Measurements from ENCODE around the gene ATP2C2. TPM values are rescaled to one million over a fixed set of nuclear protein-coding genes. Genes with fewer than 3 reads are reported as not detected.
A peak's percentile ranks its signal among the peaks of the same experiment; 100 is the strongest.

Gene ATP2C2
- total RNA-seq, 2 donors from 2014 or later: 2.0 to 2.6 TPM

DNA sequence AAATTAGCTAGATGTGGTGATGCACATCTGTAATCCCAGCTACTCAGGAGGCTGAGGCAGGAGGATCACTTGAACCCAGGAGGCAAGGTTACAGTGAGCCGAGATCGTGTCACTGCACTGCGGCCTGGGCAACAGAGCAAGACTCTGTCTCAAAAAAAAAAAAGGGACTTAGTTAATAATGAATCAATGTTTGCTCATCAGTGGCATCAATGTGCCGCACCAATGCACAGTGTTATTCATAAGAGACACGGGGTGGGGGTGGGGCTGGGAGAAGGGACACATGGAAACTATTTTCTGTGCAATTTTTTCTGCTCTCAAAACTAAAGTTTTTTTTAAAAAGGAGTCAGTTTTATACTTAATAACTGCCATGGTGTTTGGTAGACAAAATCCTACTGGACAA, 6.8 kb upstream of the ATP2C2 start:
- Mint-ChIP-seq H3K4me1 (peaks cover 15% of the 10 kb centered on the region), H3K4me3 (no peak overlapping the region), H3K36me3 (ENCODE audit: low read depth) (no peaks in the 10 kb centered on the region), H3K9me3 (no peaks in the 10 kb centered on the region), H3K27ac (no peak overlapping the region), H3K27me3 (ENCODE audit: insufficient read depth) (peaks cover 6% of the 10 kb centered on the region)
- Histone ChIP-seq H3K27me3 (ENCODE audit: control insufficient read depth, insufficient read depth, low read length, poor library complexity, severe bottlenecking) (peaks cover 9% of the 10 kb centered on the region), H3K4me1 (ENCODE audit: control insufficient read depth, insufficient read depth, low read length) (peaks cover 4% of the 10 kb centered on the region), H3K9me3 (ENCODE audit: control insufficient read depth, low read length) (no peaks in the 10 kb centered on the region), H3K4me3 (ENCODE audit: low read length) (no peak overlapping the region), H3K36me3 (ENCODE audit: control insufficient read depth, insufficient read depth, low read length) (no peaks in the 10 kb centered on the region), H3K9ac (ENCODE audit: extremely low read depth, low read length, poor library complexity, severe bottlenecking) (no peak overlapping the region), H3K27ac (ENCODE audit: low read depth, low read length) (no peak overlapping the region)
- WGBS, 2 experiments (ENCODE audit: insufficient coverage in 1 of 2, insufficient read length in 1 of 2): 97% methylated on average over 5 of the region's 5 CpGs
- no peak for TF ChIP-seq CTCF (conservative IDR thresholded peaks at IDR 0.05)
- DNase-seq: no peak

DNA sequence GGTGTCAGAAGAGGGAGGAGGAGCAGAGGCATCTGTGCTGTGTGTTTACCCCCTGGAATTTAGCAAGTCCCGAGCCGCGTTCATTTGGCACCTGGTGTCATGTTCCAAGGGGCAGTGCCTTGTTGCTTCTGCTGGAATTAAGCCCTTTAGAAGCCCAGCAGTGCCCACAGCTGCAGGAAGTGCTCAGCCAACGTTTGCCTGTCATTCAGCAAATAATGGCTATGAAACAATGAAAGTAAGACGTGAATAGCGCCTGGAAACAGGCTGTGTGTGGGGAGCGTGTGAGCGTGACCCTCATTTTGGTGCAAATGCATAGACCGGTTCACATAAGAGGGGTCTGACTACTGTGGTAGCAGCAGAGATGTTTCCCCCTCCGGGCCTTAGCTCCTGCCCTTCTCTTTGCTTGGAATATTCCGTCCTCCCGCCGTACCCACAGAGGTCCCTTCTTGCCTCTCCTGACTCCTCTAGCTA, 5.8 kb upstream of the ATP2C2 start:
- Mint-ChIP-seq H3K4me3 (no peak overlapping the region), H3K36me3 (ENCODE audit: low read depth) (no peaks in the 10 kb centered on the region), H3K27me3 (ENCODE audit: insufficient read depth) (peaks cover 15% of the 10 kb centered on the region), H3K9me3 (no peaks in the 10 kb centered on the region), H3K4me1 (peaks cover 10% of the 10 kb centered on the region), H3K27ac (no peak overlapping the region)
- Histone ChIP-seq H3K36me3 (ENCODE audit: control insufficient read depth, insufficient read depth, low read length) (no peaks in the 10 kb centered on the region), H3K4me3 (ENCODE audit: low read length) (no peak overlapping the region), H3K27ac (ENCODE audit: low read depth, low read length) (peak overlapping the region; percentile 90), H3K27me3 (ENCODE audit: control insufficient read depth, insufficient read depth, low read length, poor library complexity, severe bottlenecking) (peaks cover 19% of the 10 kb centered on the region), H3K9ac (ENCODE audit: extremely low read depth, low read length, poor library complexity, severe bottlenecking) (no peak overlapping the region), H3K4me1 (ENCODE audit: control insufficient read depth, insufficient read depth, low read length) (no peaks in the 10 kb centered on the region), H3K9me3 (ENCODE audit: control insufficient read depth, low read length) (no peaks in the 10 kb centered on the region)
- TF ChIP-seq CTCF (conservative IDR thresholded peaks at IDR 0.05): no peak
- DNase-seq: peak; percentile 75
- WGBS, 2 experiments (ENCODE audit: insufficient coverage in 1 of 2, insufficient read length in 1 of 2): 43 to 59% methylated on average over 10 to 13 of the region's 13 CpGs

- no peak overlapping the region for H3K4me3 Mint-ChIP-seq
- no peaks in the 10 kb centered on the region for H3K9me3 ChIP-seq (ENCODE audit: control insufficient read depth, low read length)
- no peaks in the 10 kb centered on the region for H3K9me3 Mint-ChIP-seq
- H3K4me3 ChIP-seq (ENCODE audit: low read length): no peak overlapping the region
- H3K9ac ChIP-seq (ENCODE audit: extremely low read depth, low read length, poor library complexity, severe bottlenecking): no peak overlapping the region
- no peaks in the 10 kb centered on the region for H3K4me1 ChIP-seq (ENCODE audit: control insufficient read depth, insufficient read depth, low read length)
- DNase-seq: no peak
- peaks cover 54% of the 10 kb centered on the region for H3K27me3 ChIP-seq (ENCODE audit: control insufficient read depth, insufficient read depth, low read length, poor library complexity, severe bottlenecking)
- TF ChIP-seq CTCF (conservative IDR thresholded peaks at IDR 0.05): no peak
- WGBS, 2 experiments (ENCODE audit: insufficient coverage in 1 of 2, insufficient read length in 1 of 2): 92 to 93% methylated on average over 9 of the region's 9 CpGs
- H3K36me3 ChIP-seq (ENCODE audit: control insufficient read depth, insufficient read depth, low read length): no peaks in the 10 kb centered on the region
- H3K4me1 Mint-ChIP-seq: peaks cover 12% of the 10 kb centered on the region
- no peaks in the 10 kb centered on the region for H3K36me3 Mint-ChIP-seq (ENCODE audit: low read depth)
- H3K27me3 Mint-ChIP-seq (ENCODE audit: insufficient read depth): peaks cover 41% of the 10 kb centered on the region
- no peak overlapping the region for H3K27ac ChIP-seq (ENCODE audit: low read depth, low read length)
- no peak overlapping the region for H3K27ac Mint-ChIP-seq
Observed at GRCh38 chr16:84366208-84366607, 2.1 kb upstream of the ATP2C2 start.
